Aorta (tissue), 5 donors: ENCODE results near the gene ERGIC1. TPM values are rescaled to one million over a fixed set of nuclear protein-coding genes. Genes with fewer than 3 reads are reported as not detected.

Experiments
- ATAC-seq: fragments of 200-7000 bp; cut with Tn5 transposase; one replicate; pipeline ENCODE4 v1.9.1; 2022; ENCODE audit warnings: moderate library complexity; ENCODE audit not compliant: low FRiP score
- DNase-seq, 2 donors: peaks; one replicate each; pipeline ENCODE4 v3.0.0-alpha.2; 2020
- H3K27ac ChIP-seq, 2 donors: one replicate each; pipeline ENCODE4 v1.5.1; 2013; ENCODE audit warnings: low read length in 2 of 2, mild to moderate bottlenecking in 2 of 2, moderate library complexity in 2 of 2, control low read depth in 1 of 2, inconsistent platforms in 1 of 2, low read depth in 1 of 2
- H3K27me3 ChIP-seq, 2 donors: one replicate each; pipeline ENCODE4 v1.6.1; 2013; ENCODE audit warnings: control low read depth in 1 of 2, low read length in 1 of 2, mild to moderate bottlenecking in 1 of 2, moderate library complexity in 1 of 2; ENCODE audit not compliant: insufficient read depth in 2 of 2, control insufficient read depth in 1 of 2
- H3K36me3 ChIP-seq, 2 donors: one replicate each; pipeline ENCODE4 v1.6.1; 2013; ENCODE audit warnings: control low read depth in 1 of 2, low read length in 1 of 2, mild to moderate bottlenecking in 1 of 2; ENCODE audit not compliant: insufficient read depth in 2 of 2, control insufficient read depth in 1 of 2
- H3K4me1 ChIP-seq, 2 donors: one replicate each; pipeline ENCODE4 v1.6.1; 2013; ENCODE audit warnings: low read length in 2 of 2, control low read depth in 1 of 2, mild to moderate bottlenecking in 1 of 2, moderate library complexity in 1 of 2; ENCODE audit not compliant: insufficient read depth in 2 of 2, control insufficient read depth in 1 of 2
- H3K4me3 ChIP-seq, 2 donors: one replicate each; pipeline ENCODE4 v1.5.1; 2013; ENCODE audit warnings: low read length in 2 of 2, control low read depth in 1 of 2, mild to moderate bottlenecking in 1 of 2
- H3K9me3 ChIP-seq: one replicate; pipeline ENCODE4 v1.6.1; 2013; ENCODE audit warnings: mild to moderate bottlenecking, low read length; ENCODE audit not compliant: control insufficient read depth
- WGBS, 2 donors: extraction: QIAGEN DNeasy Blood & Tissue Kit; methylation state at CpG; one replicate each; pipeline ENCODE4 v1.1.7; 2013; 5-methylcytosine and 5-hydroxymethylcytosine counted together
- intact Hi-C, 2 donors: fragments of 100-400 bp; cut with DNase I; formaldehyde crosslinking; loops; one replicate each; pipeline versions ENCODE4 v1.14.2 to v1.15.0; 2022
- polyA plus RNA-seq, 2 donors: library from polyadenylated mRNA; stranded (reverse); fragments of 200-250 nt; gene quantifications; one replicate each; pipeline ENCODE4 v1.2.3, GENCODE V29; 2013
- total RNA-seq, 2 donors: library from RNA; stranded (reverse); fragmentation: NEBNext Ultra II Directional; extraction: Animal tissue kit (Norgen Biotek cat#: 25700); gene quantifications; one replicate each; pipeline ENCODE4 v1.2.1, GENCODE V29; 2021
- donor health status: healthy with polysubstance abuse.
- donor health status: Bipolar disorder and iron deficiency.
- donor health status: DM: no; HTN: no; CAD: no.
- donor health status: DM: no; HTN: no; CAD: no.
- donor health status: DM: yes; HTN: yes; CAD: no.

ERGIC1 gene
- total and polyA plus RNA-seq, 4 donors = 122 to 170 (median 130) TPM

GRCh38 chr5:172911628-172911880, 77.5 kb downstream of the ERGIC1 start:
- no peak for DNase-seq

GRCh38 chr5:172911976-172912375, 77.9 kb downstream of the ERGIC1 start:
- ATAC-seq (no peak), DNase-seq (no peak)
- H3K9me3 ChIP-seq = no peaks in the 10 kb centered on the region
- intact Hi-C loops = no loop called here
- no peaks in the 10 kb centered on the region for H3K4me1 ChIP-seq
- H3K36me3 ChIP-seq = peaks cover 0 to 1% of the 10 kb centered on the region in 2 donors
- H3K27me3 ChIP-seq = no peaks in the 10 kb centered on the region
- no peak overlapping the region for H3K4me3 ChIP-seq
- peak overlapping the region; percentile 37 to 74 for H3K27ac ChIP-seq
- WGBS, 2 donors = 0 to 6% methylated on average over 1 of the region's 1 CpG

More at GRCh38 chr5:172911628-172911880, 77.5 kb downstream of the ERGIC1 start:
- 3 to 5% methylated on average over 2 of the region's 2 CpGs for WGBS, 2 donors
- peak overlapping the region; percentile 69 to 78 for H3K27ac ChIP-seq
- no peak for ATAC-seq
- H3K4me3 ChIP-seq = no peak overlapping the region
- intact Hi-C loops = no loop called here
- peaks cover 0 to 1% of the 10 kb centered on the region in 2 donors for H3K36me3 ChIP-seq
- H3K27me3 ChIP-seq = no peaks in the 10 kb centered on the region
- no peaks in the 10 kb centered on the region for H3K4me1 ChIP-seq
- H3K9me3 ChIP-seq = no peaks in the 10 kb centered on the region

- 24% methylated on average over 11 of the region's 11 CpGs for WGBS, 2 donors
- intact Hi-C loops = no loop called here
- Histone ChIP-seq H3K4me1 (no peaks in the 10 kb centered on the region), H3K36me3 (peaks cover 0 to 1% of the 10 kb centered on the region in 2 donors), H3K9me3 (no peaks in the 10 kb centered on the region), H3K4me3 (no peak overlapping the region), H3K27me3 (no peaks in the 10 kb centered on the region), H3K27ac (peak overlapping the region; percentile 38 to 41)
- ATAC-seq (no peak), DNase-seq (no peak)
Measured at GRCh38 chr5:172913117-172913850, 79.2 kb downstream of the ERGIC1 start.

- Histone ChIP-seq H3K9me3 (no peaks in the 10 kb centered on the region), H3K27me3 (no peaks in the 10 kb centered on the region), H3K27ac (no peak overlapping the region), H3K4me3 (no peak overlapping the region), H3K4me1 (no peaks in the 10 kb centered on the region), H3K36me3 (peaks cover 0 to 1% of the 10 kb centered on the region in 2 donors)
- ATAC-seq (no peak), DNase-seq (no peak)
- 93 to 96% methylated on average over 10 of the region's 10 CpGs for WGBS, 2 donors
- intact Hi-C loops = no loop called here
Measured at GRCh38 chr5:172915514-172915913, 81.5 kb downstream of the ERGIC1 start.

- no peaks in the 10 kb centered on the region for H3K4me1 ChIP-seq
- no peaks in the 10 kb centered on the region for H3K9me3 ChIP-seq
- H3K27ac ChIP-seq = peak overlapping the region in 1 of 2 donors; percentile 73
- 75% methylated on average over 28 of the region's 28 CpGs for WGBS, 2 donors
- no peak overlapping the region for H3K4me3 ChIP-seq
- intact Hi-C loops = no loop called here
- no peak for ATAC-seq
- DNase-seq = no peak
- H3K36me3 ChIP-seq = peaks cover 0 to 1% of the 10 kb centered on the region in 2 donors
- H3K27me3 ChIP-seq = no peaks in the 10 kb centered on the region
Measured at GRCh38 chr5:172918421-172919371, 84.6 kb downstream of the ERGIC1 start.

GRCh38 chr5:172919525-172920446, 85.7 kb downstream of the ERGIC1 start:
- H3K9me3 ChIP-seq = no peaks in the 10 kb centered on the region
- peak; percentile 89 to 90 for DNase-seq
- H3K27ac ChIP-seq = peak overlapping the region; percentile 38 to 73
- no peaks in the 10 kb centered on the region for H3K4me1 ChIP-seq
- peak; percentile 61 for ATAC-seq
- intact Hi-C loops = no loop called here
- H3K27me3 ChIP-seq = no peaks in the 10 kb centered on the region
- WGBS, 2 donors = 22 to 29% methylated on average over 16 of the region's 16 CpGs
- H3K4me3 ChIP-seq = no peak overlapping the region
- H3K36me3 ChIP-seq = no peaks in the 10 kb centered on the region

- Histone ChIP-seq H3K27ac (peak overlapping the region; percentile 38 to 73), H3K4me3 (no peak overlapping the region), H3K4me1 (no peaks in the 10 kb centered on the region), H3K27me3 (no peaks in the 10 kb centered on the region), H3K9me3 (no peaks in the 10 kb centered on the region), H3K36me3 (no peaks in the 10 kb centered on the region)
- intact Hi-C loops = no loop called here
- DNase-seq = peak; percentile 89 to 92
- ATAC-seq = peak; percentile 66
- 17 to 26% methylated on average over 13 of the region's 13 CpGs for WGBS, 2 donors
Measured at GRCh38 chr5:172920447-172920849, 86.4 kb downstream of the ERGIC1 start.

- Histone ChIP-seq H3K27ac (peak overlapping the region in 1 of 2 donors; percentile 73), H3K27me3 (no peaks in the 10 kb centered on the region), H3K4me3 (no peak overlapping the region), H3K4me1 (no peaks in the 10 kb centered on the region), H3K36me3 (no peaks in the 10 kb centered on the region), H3K9me3 (no peaks in the 10 kb centered on the region)
- intact Hi-C loops = no loop called here
- WGBS, 2 donors = 90 to 91% methylated on average over 12 of the region's 12 CpGs
- no peak for DNase-seq
- no peak for ATAC-seq
Measured at GRCh38 chr5:172920995-172921394, 86.9 kb downstream of the ERGIC1 start.
